NCI-H2196 (cell line): ENCODE data around the gene PPM1F.

Experiments used
- DNase-seq: peaks from one replicate; lab custom pipeline; 2025; ENCODE audit not compliant: unreplicated experiment; lab: John Stamatoyannopoulos, UW

PPM1F gene

GRCh38 chr22:21952586-21953571 lies at the start of gene PPM1F:
Gene PPM1F (minus strand): TSS chr22:21952848. CDS start chr22:21946048, 6,800 bp downstream.
- DNase-seq: peak; percentile 68

GRCh38 chr22:22001664-22002525 lies 49.2 kb upstream of the PPM1F start:
- no peak for DNase-seq

DNA sequence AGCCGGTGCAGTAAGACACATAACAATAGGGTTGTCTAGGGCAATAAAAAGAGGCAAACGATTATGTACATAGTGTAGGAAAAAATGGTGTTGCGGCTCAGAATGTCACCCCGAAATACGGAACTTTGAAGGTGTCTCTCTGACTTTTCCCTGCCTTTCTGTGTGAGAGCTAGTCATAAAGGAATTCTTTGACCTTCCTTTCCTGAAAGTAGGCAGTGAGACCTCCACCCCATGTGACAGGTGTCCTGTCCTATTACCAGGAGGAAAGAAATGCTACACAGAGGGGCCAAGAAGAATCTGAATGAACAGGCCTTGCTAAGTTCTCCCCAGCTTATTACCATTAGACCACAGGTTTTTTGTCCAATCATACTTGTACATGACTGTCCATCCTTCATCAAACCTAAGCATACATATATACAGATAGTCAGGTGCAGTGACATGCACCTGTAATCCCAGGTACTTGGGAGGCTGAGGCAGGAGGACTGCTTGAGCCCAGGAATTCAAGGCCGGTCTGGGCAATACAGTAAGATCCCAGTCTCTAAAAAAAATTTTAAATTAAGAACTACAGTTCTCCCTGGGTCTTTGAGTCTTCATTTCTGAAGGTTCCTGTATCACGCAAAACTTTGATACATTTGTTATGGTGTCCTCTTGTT lies 46.1 kb upstream of the PPM1F start:
- no peak for DNase-seq

DNA sequence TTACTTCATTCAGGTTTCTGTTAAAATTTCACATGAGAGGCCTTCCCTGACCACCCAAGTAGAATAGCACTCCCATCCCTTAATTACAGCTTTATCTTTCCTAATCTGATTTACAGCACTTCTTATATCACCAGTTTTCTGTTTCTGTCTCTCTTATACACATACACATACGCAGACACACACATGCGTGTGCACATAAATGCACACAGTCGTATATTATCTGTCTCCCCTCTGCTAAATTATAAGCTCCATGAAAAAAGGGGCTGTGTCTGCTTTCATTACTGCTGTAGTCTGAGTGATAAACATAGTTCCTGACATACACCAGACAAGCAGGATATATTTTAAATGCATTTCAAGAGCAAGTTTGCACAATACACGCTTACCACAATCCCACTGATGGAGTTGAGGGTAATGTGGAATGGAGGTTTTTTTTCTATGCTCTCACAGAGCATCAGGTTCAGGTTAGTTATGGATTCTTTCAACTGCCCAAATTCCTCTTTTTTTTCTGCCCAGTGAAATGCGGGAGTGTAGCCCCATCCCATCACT lies 43.6 kb upstream of the PPM1F start:
- DNase-seq: no peak

- DNase-seq: no peak
Observed at GRCh38 chr22:21995660-21996059, 43.0 kb upstream of the PPM1F start.

GRCh38 chr22:21994881-21995444 lies 42.3 kb upstream of the PPM1F start:
- no peak for DNase-seq

DNA sequence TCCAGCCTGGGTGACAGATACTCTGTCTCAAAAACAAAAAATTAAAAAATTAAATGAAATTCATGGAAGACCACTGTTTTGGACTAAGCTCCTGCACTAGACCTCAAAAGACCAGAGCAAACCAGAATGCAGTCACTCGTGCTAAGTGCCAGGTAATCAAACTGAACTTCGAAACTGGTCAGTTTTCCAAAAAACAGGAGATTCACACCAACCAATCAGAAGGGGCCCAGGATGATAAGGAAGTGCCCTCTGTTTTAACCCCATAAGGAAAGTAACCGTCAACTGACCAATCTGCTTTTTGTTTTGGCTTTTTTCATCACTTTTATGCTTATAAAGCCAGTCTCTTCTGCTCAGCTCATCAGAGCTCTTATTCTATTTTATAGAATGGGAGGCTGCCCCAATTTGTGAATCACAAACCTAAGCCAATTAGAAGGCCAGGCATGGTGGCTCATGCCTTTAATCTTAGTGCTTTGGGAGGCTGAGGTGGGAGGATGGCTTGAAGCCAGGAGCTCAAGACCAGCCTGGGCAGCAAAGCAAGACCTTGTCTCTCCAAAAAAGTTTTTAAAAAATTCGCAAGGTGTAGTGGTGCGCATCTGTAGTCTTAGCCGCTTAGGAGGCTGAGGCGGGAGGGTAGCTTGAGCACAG lies 40.1 kb upstream of the PPM1F start:
- no peak for DNase-seq

DNA sequence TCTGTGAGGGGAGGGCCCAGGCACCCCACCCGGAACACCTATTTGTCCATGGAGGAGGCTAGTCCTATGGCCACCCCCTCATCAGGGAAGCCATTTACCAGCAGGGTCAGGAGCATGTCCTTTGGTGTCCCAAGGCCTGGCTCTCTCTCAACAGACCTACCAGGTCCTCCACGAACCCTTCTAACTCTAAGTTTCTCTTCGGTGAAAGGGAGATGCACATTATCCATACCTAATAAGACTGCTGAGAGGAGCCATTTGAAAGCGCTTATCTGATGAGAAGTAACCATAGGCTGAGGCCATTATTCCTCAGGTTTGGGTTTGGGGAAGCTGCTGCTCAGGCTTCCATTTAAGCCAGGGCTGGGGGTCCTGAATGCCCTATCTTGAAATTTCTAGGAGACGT lies 39.1 kb upstream of the PPM1F start:
- DNase-seq: no peak

- DNase-seq: no peak
Observed at GRCh38 chr22:21991304-21991596, 38.6 kb upstream of the PPM1F start.

- DNase-seq: no peak
Observed at GRCh38 chr22:21990445-21991303, 38.0 kb upstream of the PPM1F start.

GRCh38 chr22:21989049-21989448 lies 36.4 kb upstream of the PPM1F start:
- no peak for DNase-seq

GRCh38 chr22:21985214-21985613 lies 32.6 kb upstream of the PPM1F start:
- no peak for DNase-seq

DNA sequence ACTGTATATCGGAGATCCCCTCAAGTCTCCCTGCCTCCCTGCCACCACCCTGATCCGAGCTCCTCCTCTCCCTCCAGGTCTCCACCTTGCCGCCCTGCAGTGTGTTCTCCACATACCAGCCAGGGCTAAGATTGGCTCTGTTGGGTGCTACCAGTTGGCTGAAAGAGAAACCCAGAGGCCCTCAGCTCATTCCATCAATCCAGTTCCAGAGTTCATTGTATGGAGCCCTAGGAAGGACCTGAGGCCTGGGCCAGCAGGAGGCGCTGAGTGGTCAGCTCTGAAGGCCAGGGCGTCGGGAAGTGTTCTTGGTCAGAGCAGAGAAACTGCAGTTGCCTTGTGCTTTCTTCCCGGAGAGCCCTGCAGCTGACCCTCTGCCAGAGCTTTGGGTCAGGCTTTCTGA lies 32.1 kb upstream of the PPM1F start:
- no peak for DNase-seq

GRCh38 chr22:21982338-21982965 lies 29.8 kb upstream of the PPM1F start, which contains the start of gene TOP3B:
Gene TOP3B (minus strand): TSS chr22:21982787. CDS start chr22:21975709, 7,078 bp downstream.
- peak; percentile 55 for DNase-seq

DNA sequence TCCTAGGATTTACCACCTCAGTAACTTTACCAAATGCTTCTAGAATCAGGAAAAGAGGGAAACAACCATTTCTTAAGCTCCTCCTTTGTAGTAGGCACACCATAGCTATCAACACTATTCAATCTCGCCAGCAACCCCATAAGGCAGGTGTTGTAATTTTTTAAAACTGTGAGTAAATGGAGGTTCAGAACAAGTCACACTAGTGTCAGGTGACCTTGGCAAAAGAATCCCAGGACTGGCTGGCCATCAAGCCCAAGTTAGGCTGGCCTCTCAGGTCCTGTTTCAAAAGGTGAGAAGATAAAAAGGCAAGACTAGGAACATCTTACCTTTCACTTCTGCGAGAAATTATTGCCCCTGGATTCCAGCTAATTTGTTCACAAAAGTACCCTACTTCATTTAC lies 29.2 kb upstream of the PPM1F start:
- no peak for DNase-seq

DNA sequence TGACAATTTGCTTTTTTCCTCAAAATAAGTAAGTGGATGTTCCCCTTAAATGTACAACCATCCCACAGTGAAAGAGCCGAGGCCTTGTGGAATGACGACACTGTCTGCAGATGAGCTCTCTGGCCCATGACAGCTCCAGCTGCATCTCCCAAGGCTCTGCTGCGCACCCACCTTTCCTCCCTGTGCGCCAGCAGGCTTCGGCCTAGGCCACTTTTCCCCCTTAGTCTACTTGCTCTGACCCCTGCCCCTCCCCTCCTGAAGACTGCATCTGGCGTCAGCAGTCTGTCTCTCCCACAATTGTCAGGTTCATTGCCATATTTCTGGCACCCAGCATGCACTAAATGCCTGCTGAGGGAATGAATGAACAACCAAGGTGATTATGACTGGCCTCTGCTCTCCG lies 27.9 kb upstream of the PPM1F start:
- no peak for DNase-seq

DNA sequence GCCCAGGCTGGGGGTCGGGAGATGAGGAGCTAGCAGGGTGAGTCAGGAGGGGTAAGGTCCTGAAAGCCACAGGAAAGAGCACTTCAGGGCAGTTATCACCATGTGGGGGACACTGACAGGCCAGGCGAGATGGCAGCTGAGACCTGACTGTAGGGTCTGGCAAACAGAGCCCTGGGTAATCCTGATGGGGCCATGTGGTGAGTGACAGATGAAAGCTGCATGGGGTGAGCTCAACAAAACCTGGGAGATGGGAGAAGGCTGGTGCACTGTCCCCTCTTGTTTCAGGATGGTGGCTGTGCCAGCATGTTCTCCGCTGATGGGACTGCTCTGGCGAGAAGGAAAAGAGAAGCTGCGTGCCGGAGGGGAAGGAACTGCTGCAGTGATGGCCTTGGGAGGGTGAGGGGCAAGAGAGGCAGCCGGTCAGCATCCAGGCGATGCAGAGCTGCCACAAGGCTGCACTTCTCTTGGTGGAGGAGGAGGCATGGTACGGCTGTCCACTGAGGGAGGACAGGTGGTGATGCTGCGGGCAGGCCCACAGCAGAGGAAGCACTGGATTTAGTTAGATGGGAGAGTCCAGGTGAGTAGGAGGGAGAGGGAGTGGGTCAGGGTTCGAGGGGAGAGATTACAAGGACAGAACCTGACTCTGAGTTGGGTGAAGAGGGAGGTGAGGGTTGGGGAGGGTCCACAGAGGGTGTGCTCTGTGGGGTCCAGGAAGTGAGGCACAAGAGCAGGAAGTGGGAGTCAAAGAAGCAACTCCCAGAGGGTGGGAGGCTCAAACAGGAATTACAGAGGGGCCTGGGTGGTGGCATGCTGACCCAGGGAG lies 26.1 kb upstream of the PPM1F start:
- no peak for DNase-seq

DNA sequence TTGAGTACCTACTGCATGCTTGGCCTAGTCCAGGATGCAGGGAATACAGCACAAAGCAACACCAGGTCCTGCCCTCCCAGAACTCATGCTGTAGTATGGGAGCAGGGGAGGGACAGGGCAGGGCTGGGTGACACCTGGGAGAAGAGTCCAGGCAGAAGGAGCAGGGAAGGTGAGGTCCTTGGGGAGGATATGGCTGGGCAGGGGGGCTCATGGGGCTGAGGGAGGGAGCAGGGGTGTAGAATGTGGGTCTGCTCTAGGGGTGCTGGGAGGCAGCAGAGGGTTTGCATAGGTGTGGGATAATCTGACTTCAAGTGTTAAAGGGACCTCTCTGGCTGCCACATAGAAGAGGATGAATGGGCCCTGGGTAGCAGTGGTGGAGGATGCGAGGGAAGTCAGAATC lies 25.2 kb upstream of the PPM1F start:
- DNase-seq: no peak
